Ascending aorta (tissue), 2 donors: ENCODE data around the gene SLC25A13. TPM values are rescaled to one million over a fixed set of nuclear protein-coding genes. Genes with fewer than 3 reads are reported as not detected.

Experiments used
- DNase-seq, 2 donors: peaks; one replicate each; pipeline ENCODE4 v3.0.0-alpha.2; 2019; ENCODE audit warnings: low spot score in 2 of 2
- H3K27ac ChIP-seq, 2 donors: fragments of 200-600 bp; sonication (generic); one replicate each; pipeline ENCODE4 v1.5.1; 2016 to 2017; ENCODE audit warnings: mild to moderate bottlenecking in 1 of 2
- H3K27me3 ChIP-seq: fragments of 200-600 bp; sonication (generic); one replicate; pipeline ENCODE4 v1.5.1; 2017
- H3K36me3 ChIP-seq, 2 donors: fragments of 200-600 bp; sonication (generic); one replicate each; pipeline ENCODE4 v1.5.1; 2016
- H3K4me1 ChIP-seq, 2 donors: fragments of 200-600 bp; sonication (generic); one replicate each; pipeline ENCODE4 v1.5.1; 2016 to 2017; ENCODE audit warnings: mild to moderate bottlenecking in 1 of 2
- H3K4me3 ChIP-seq, 2 donors: fragments of 200-600 bp; sonication (generic); one replicate each; pipeline ENCODE4 v1.5.1; 2016 to 2017; ENCODE audit warnings: mild to moderate bottlenecking in 1 of 2
- H3K9me3 ChIP-seq, 2 donors: fragments of 200-600 bp; sonication (generic); one replicate each; pipeline ENCODE4 v1.5.1; 2016
- intact Hi-C: fragments of 100-400 bp; cut with DNase I; formaldehyde crosslinking; loops from one replicate; pipeline ENCODE4 v1.15.1; 2023
- total RNA-seq: library from RNA; depleted of rRNA; stranded (reverse); fragments of >200 nt; gene quantifications from one replicate; pipeline ENCODE4 v1.1.0, GENCODE V29; 2016
- TF ChIP-seq, protein P1 (sequence below), 3 experiments: fragments of 200-600 bp in 2 of 3; fragments of 450-650 bp in 1 of 3; sonication (generic) in 2 of 3; IDR thresholded peaks; one replicate each; pipeline ENCODE4 v1.5.1; 2016 to 2019; ENCODE audit warnings: antibody characterized with exemption in 3 of 3, mild to moderate bottlenecking in 1 of 3, moderate library complexity in 1 of 3

Gene SLC25A13
- total RNA-seq, 1 donor from 2014 or later = 5.6 TPM

DNA sequence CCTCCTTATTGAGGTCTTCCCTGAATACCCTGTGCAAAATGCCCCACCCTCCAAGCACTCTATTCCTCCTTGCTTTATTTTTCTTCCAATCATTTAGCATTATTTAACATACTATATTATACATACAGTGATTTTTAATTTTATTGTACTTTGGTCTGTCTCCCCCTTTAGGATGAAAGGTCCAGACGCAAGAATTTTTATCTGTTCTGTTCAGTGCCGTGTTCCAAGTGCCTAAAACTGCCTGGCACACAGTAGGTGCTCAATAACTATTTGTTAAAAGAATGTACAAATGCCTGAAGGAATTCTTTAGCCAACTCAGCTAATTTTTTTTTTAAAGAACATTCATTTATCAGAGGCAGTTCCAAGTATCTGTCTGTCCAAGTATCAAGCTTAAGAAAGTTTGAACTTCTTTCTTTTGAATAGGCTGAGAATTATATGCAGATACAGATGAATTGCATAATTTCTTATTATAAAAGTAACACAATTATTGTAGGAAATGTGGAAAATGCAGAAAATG is 34.1 kb upstream of the SLC25A13 start:
- intact Hi-C loops = no loop called here
- Histone ChIP-seq H3K4me3 (no peak overlapping the region), H3K9me3 (no peaks in the 10 kb centered on the region), H3K27me3 (no peaks in the 10 kb centered on the region), H3K4me1 (no peaks in the 10 kb centered on the region), H3K36me3 (no peaks in the 10 kb centered on the region), H3K27ac (no peak overlapping the region)
- no peak for DNase-seq
- TF ChIP-seq, protein P1, sequence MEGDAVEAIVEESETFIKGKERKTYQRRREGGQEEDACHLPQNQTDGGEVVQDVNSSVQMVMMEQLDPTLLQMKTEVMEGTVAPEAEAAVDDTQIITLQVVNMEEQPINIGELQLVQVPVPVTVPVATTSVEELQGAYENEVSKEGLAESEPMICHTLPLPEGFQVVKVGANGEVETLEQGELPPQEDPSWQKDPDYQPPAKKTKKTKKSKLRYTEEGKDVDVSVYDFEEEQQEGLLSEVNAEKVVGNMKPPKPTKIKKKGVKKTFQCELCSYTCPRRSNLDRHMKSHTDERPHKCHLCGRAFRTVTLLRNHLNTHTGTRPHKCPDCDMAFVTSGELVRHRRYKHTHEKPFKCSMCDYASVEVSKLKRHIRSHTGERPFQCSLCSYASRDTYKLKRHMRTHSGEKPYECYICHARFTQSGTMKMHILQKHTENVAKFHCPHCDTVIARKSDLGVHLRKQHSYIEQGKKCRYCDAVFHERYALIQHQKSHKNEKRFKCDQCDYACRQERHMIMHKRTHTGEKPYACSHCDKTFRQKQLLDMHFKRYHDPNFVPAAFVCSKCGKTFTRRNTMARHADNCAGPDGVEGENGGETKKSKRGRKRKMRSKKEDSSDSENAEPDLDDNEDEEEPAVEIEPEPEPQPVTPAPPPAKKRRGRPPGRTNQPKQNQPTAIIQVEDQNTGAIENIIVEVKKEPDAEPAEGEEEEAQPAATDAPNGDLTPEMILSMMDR (IDR thresholded peaks at IDR 0.05) = no peak

DNA sequence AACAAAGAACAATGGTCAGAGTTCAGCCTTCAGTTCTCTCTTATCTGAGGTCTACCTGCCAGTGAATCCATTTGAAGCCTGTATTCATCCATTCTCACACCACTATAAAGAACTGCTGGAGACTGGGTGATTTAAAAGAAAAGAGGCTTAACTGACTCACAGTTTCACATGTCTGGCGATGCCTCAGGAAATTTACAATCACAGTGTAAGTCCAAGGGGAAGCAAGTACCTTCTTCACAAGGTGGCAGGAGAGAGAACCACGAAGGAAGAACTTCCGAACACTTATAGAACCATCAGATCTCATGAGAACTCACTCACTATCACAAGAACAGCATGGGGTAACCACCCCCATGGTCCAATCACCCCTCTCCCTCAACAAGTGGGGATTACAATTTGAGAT is 33.0 kb upstream of the SLC25A13 start:
- Histone ChIP-seq H3K27me3 (no peaks in the 10 kb centered on the region), H3K9me3 (no peaks in the 10 kb centered on the region), H3K4me1 (no peaks in the 10 kb centered on the region), H3K27ac (no peak overlapping the region), H3K36me3 (no peaks in the 10 kb centered on the region), H3K4me3 (no peak overlapping the region)
- intact Hi-C loops = no loop called here
- no peak for DNase-seq
- TF ChIP-seq, protein P1 (IDR thresholded peaks at IDR 0.05) = no peak

DNA sequence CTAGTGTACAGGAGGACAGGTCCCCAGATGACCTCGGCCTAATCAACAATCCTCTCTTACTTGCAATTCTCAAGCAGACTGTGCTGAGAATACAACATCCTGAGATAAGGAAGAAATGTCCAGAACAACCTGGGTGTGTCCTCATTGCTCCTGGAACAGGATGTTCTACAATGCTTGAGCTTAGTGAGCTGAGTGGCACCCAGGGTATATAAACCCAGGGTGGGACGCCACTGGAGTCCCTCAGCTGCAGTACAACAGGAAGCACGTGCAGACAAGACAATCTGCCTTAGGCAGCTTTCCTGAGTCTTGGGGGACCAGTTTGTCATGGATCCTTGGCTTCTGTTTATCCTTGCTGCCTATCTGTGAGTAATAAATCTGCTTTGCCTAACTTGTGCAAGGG is 27.7 kb upstream of the SLC25A13 start:
- TF ChIP-seq, protein P1 (IDR thresholded peaks at IDR 0.05) = no peak
- H3K4me3 ChIP-seq = no peak overlapping the region
- H3K9me3 ChIP-seq = no peaks in the 10 kb centered on the region
- DNase-seq = no peak
- no peaks in the 10 kb centered on the region for H3K4me1 ChIP-seq
- no peaks in the 10 kb centered on the region for H3K27me3 ChIP-seq
- no peaks in the 10 kb centered on the region for H3K36me3 ChIP-seq
- no peak overlapping the region for H3K27ac ChIP-seq
- intact Hi-C loops = loop anchor here (5.0 kb wide), 1 partner anchor 48 kb away; no protein-coding TSS in a partner anchor

DNA sequence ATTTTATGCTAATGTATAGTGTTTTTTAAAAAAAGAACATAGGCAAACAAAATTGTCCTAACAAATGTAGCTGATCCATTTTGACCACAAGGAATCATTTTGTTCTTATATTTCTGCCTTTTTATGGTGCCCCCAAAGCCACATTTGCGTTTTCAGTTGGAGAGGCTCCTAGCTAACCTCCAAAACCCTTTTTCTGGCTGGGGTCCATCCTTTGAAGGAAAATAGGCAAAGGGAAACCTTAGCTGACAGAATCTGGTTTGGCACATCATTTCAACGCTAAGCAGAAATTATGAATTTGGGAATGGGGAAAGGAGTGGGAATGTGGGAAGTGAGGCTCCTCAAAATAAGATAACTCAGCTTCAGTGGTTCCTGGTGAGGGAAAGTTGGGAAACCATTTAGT is 25.6 kb upstream of the SLC25A13 start:
- H3K4me3 ChIP-seq = no peak overlapping the region
- intact Hi-C loops = loop anchor here (5.0 kb wide), 1 partner anchor 50 kb away; no protein-coding TSS in a partner anchor
- TF ChIP-seq, protein P1 (IDR thresholded peaks at IDR 0.05) = no peak
- no peak for DNase-seq
- H3K4me1 ChIP-seq = no peaks in the 10 kb centered on the region
- H3K27me3 ChIP-seq = no peaks in the 10 kb centered on the region
- H3K27ac ChIP-seq = no peak overlapping the region
- H3K9me3 ChIP-seq = no peaks in the 10 kb centered on the region
- no peaks in the 10 kb centered on the region for H3K36me3 ChIP-seq

DNA sequence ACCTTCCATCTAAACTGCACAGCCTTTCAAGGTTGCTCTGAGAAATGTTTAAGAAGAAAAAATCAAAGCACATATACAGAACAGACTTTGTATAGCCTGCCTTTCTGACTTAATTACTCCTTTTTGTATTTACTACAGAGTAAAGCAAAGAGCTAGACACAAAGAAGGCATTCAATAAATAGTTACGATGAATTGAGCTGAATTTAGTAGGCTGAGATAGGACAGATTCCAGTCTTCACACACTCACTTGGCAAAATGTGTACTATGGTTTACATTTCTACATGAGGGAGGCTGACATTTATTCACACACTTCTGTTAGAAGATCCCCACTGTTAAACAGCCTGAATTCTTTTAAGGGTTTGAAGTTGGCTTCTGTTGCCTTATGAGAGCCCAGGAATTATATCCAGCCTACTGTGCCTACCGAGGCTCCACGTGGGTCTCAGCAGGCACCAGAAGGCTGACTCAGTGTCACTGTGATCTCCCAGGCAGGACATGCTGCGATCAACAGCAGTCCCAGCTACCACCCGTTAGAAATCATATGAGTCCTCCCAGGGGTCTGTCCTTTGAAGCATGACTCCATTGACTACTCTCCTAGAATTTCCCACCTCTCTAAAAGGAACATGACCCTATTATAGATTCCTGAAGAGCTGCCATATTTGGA is 24.5 kb upstream of the SLC25A13 start:
- no peak for DNase-seq
- Histone ChIP-seq H3K4me1 (no peaks in the 10 kb centered on the region), H3K4me3 (no peak overlapping the region), H3K27me3 (no peaks in the 10 kb centered on the region), H3K27ac (no peak overlapping the region), H3K9me3 (no peaks in the 10 kb centered on the region), H3K36me3 (no peaks in the 10 kb centered on the region)
- TF ChIP-seq, protein P1 (IDR thresholded peaks at IDR 0.05) = no peak
- intact Hi-C loops = loop anchor here (5.0 kb wide), 1 partner anchor 51 kb away; no protein-coding TSS in a partner anchor
